Activated CD4-positive, alpha-beta memory T cell treated with anti-CD3 and anti-CD28 coated beads for 36 hours (primary cell): ENCODE data around the gene CLCN6. TPM values are rescaled to one million over a fixed set of nuclear protein-coding genes. Genes with fewer than 3 reads are reported as not detected.
"Not testable (repeated sequence)": the region's sequence is repeated elsewhere in the genome, so short reads cannot be mapped to it uniquely, and the experiment has no call there.

Experiments used
- CTCF ChIA-PET: fragments of 350-600 bp; sonication (Branson Sonifier 250); formaldehyde crosslinking; loops from one replicate; lab custom pipeline; 2021; ENCODE audit warnings: antibody characterized with exemption, inconsistent platforms; lab: Charles Lee
- POLR2A ChIA-PET: fragments of 350-600 bp; sonication (Branson Sonifier 250); formaldehyde crosslinking; loops from one replicate; lab custom pipeline; 2021; ENCODE audit warnings: antibody characterized with exemption; lab: Charles Lee
- DNase-seq: peaks from one replicate; pipeline ENCODE4 v3.0.0-alpha.2; 2020
- H3K27ac Mint-ChIP-seq: one replicate; pipeline ENCODE4 v1.8.0; 2021; ENCODE audit warnings: mixed read lengths
- H3K27me3 Mint-ChIP-seq: one replicate; pipeline ENCODE4 v1.8.0; 2021; ENCODE audit warnings: mixed read lengths
- H3K36me3 Mint-ChIP-seq: one replicate; pipeline ENCODE4 v1.8.0; 2021; ENCODE audit warnings: mixed read lengths
- H3K4me1 Mint-ChIP-seq: one replicate; pipeline ENCODE4 v1.8.0; 2021; ENCODE audit warnings: low read depth, mixed read lengths
- H3K4me3 Mint-ChIP-seq: one replicate; pipeline ENCODE4 v1.8.0; 2021; ENCODE audit warnings: mild to moderate bottlenecking, mixed read lengths
- H3K9me3 Mint-ChIP-seq: one replicate; pipeline ENCODE4 v1.8.0; 2021; ENCODE audit warnings: mixed read lengths
- intact Hi-C: fragments of 100-400 bp; cut with micrococcal nuclease; formaldehyde crosslinking; loops from one replicate; pipeline ENCODE4 v1.15.1; 2023
- total RNA-seq, 2 experiments: library from RNA; stranded (reverse); gene quantifications; one replicate each; pipeline ENCODE4 v1.2.3, GENCODE V29; 2021

The CLCN6 gene
- total RNA-seq, 2 experiments from 2014 or later, result 11.3 to 11.6 TPM

- Mint-ChIP-seq H3K36me3 (peaks cover 9% of the 10 kb centered on the region), H3K4me3 (no peak overlapping the region), H3K4me1 (peaks cover 41% of the 10 kb centered on the region), H3K9me3 (no peaks in the 10 kb centered on the region), H3K27me3 (no peaks in the 10 kb centered on the region), H3K27ac (no peak overlapping the region)
- no peak for DNase-seq
- intact Hi-C loops, result no loop called here
- ChIA-PET POLR2A (interaction anchor here (0.7 to 3.1 kb wide), 2 partner anchors 26 to 106 kb away, joined by 3 to 26 read pairs; no protein-coding TSS in a partner anchor), CTCF (no interaction called here)
Measured at GRCh38 chr1:11802616-11802972, 3.4 kb upstream of the CLCN6 start.

- Mint-ChIP-seq H3K27me3 (no peaks in the 10 kb centered on the region), H3K27ac (peak overlapping the region; percentile 42), H3K4me3 (peak overlapping the region; percentile 64), H3K36me3 (peaks cover 9% of the 10 kb centered on the region), H3K9me3 (no peaks in the 10 kb centered on the region), H3K4me1 (peaks cover 46% of the 10 kb centered on the region)
- POLR2A ChIA-PET, result interaction anchor here (0.7 to 3.1 kb wide), 3 partner anchors 14 to 106 kb away, joined by 3 to 26 read pairs (median 3); no protein-coding TSS in a partner anchor
- intact Hi-C loops, result no loop called here
- CTCF ChIA-PET, result no interaction called here
- peak; percentile 83 for DNase-seq
Measured at GRCh38 chr1:11802973-11803885, 2.8 kb upstream of the CLCN6 start.

- H3K4me3 Mint-ChIP-seq, result peak overlapping the region; percentile 84
- DNase-seq, intact Hi-C loops, H3K9me3 Mint-ChIP-seq, CTCF ChIA-PET, H3K27me3 Mint-ChIP-seq, H3K36me3 Mint-ChIP-seq: not testable (repeated sequence)
- peaks cover 48% of the 10 kb centered on the region for H3K4me1 Mint-ChIP-seq
- POLR2A ChIA-PET, result interaction anchor here (1.4 to 3.1 kb wide), 2 partner anchors 15 to 105 kb away, joined by 3 to 26 read pairs; no protein-coding TSS in a partner anchor
- H3K27ac Mint-ChIP-seq, result peak overlapping the region; percentile 88
Measured at GRCh38 chr1:11803924-11804665, 1.9 kb upstream of the CLCN6 start.

- intact Hi-C loops, result loop anchor here (5.0 kb wide), 3 partner anchors 68 to 372 kb away; partner anchors contain the start of genes AGTRAP, FBXO2 and FBXO44
- Mint-ChIP-seq H3K27me3 (no peaks in the 10 kb centered on the region), H3K36me3 (peaks cover 12% of the 10 kb centered on the region), H3K27ac (peak overlapping the region; percentile 88), H3K4me1 (peaks cover 51% of the 10 kb centered on the region), H3K9me3 (no peaks in the 10 kb centered on the region), H3K4me3 (peak overlapping the region; percentile 84)
- ChIA-PET CTCF (no interaction called here), POLR2A (interaction anchor here (3.1 kb wide), 1 partner anchor 104 kb away, joined by 26 read pairs; no protein-coding TSS in a partner anchor)
- DNase-seq, result peak; percentile 58
Measured at GRCh38 chr1:11804666-11805421, 1.1 kb upstream of the CLCN6 start.

- no peaks in the 10 kb centered on the region for H3K27me3 Mint-ChIP-seq
- H3K4me3 Mint-ChIP-seq, result peak overlapping the region; percentile 84
- ChIA-PET POLR2A (interaction anchor here (0.6 to 3.8 kb wide), 4 partner anchors 69 to 153 kb away, joined by 3 to 57 read pairs (median 4); partner anchors contain the start of gene FBXO6), CTCF (interaction anchor here (0.9 to 1.9 kb wide), 3 partner anchors 32 to 160 kb away, joined by 4 to 7 read pairs (median 6); partner anchors contain the start of gene FBXO6)
- peaks cover 51% of the 10 kb centered on the region for H3K4me1 Mint-ChIP-seq
- peaks cover 11% of the 10 kb centered on the region for H3K36me3 Mint-ChIP-seq
- H3K9me3 Mint-ChIP-seq, result no peaks in the 10 kb centered on the region
- H3K27ac Mint-ChIP-seq, result peak overlapping the region; percentile 88
- intact Hi-C loops, result loop anchor here (1.0 to 5.0 kb wide), 4 partner anchors 69 to 371 kb away; partner anchors contain the start of genes AGTRAP, FBXO2 and FBXO44
- DNase-seq, result peak; percentile 18
Measured at GRCh38 chr1:11806307-11806936, 431 bp downstream of the CLCN6 start.

GRCh38 chr1:11807133-11807532, 1.1 kb downstream of the CLCN6 start:
- intact Hi-C loops, result loop anchor here (5.0 kb wide), 3 partner anchors 70 to 370 kb away; partner anchors contain the start of genes AGTRAP, FBXO2 and FBXO44
- ChIA-PET CTCF (interaction anchor here (0.9 to 1.9 kb wide), 4 partner anchors 31 to 161 kb away, joined by 4 to 7 read pairs (median 5); partner anchors contain the start of gene FBXO6), POLR2A (interaction anchor here (3.8 kb wide), 1 partner anchor 102 kb away, joined by 57 read pairs; no protein-coding TSS in a partner anchor)
- peaks cover 15% of the 10 kb centered on the region for H3K36me3 Mint-ChIP-seq
- H3K4me1 Mint-ChIP-seq, result peaks cover 48% of the 10 kb centered on the region
- peak overlapping the region; percentile 88 for H3K27ac Mint-ChIP-seq
- no peaks in the 10 kb centered on the region for H3K27me3 Mint-ChIP-seq
- peak overlapping the region; percentile 84 for H3K4me3 Mint-ChIP-seq
- no peaks in the 10 kb centered on the region for H3K9me3 Mint-ChIP-seq
- DNase-seq, result no peak

GRCh38 chr1:11813021-11813420, 7.0 kb downstream of the CLCN6 start:
- Mint-ChIP-seq H3K4me3 (no peak overlapping the region), H3K4me1 (peaks cover 6% of the 10 kb centered on the region), H3K36me3 (peaks cover 24% of the 10 kb centered on the region), H3K27me3 (no peaks in the 10 kb centered on the region), H3K27ac (no peak overlapping the region), H3K9me3 (no peaks in the 10 kb centered on the region)
- ChIA-PET CTCF (no interaction called here), POLR2A (no interaction called here)
- intact Hi-C loops, result no loop called here
- DNase-seq, result no peak

GRCh38 chr1:11817192-11817591, 11.2 kb downstream of the CLCN6 start:
- peaks cover 22% of the 10 kb centered on the region for H3K36me3 Mint-ChIP-seq
- H3K27ac Mint-ChIP-seq, result no peak overlapping the region
- H3K4me1 Mint-ChIP-seq, result no peaks in the 10 kb centered on the region
- intact Hi-C loops, result no loop called here
- H3K9me3 Mint-ChIP-seq, result no peaks in the 10 kb centered on the region
- ChIA-PET CTCF (no interaction called here), POLR2A (no interaction called here)
- no peaks in the 10 kb centered on the region for H3K27me3 Mint-ChIP-seq
- DNase-seq, result no peak
- no peak overlapping the region for H3K4me3 Mint-ChIP-seq

GRCh38 chr1:11822091-11822490, 16.1 kb downstream of the CLCN6 start:
- H3K27me3 Mint-ChIP-seq, result no peaks in the 10 kb centered on the region
- no peaks in the 10 kb centered on the region for H3K4me1 Mint-ChIP-seq
- DNase-seq, result no peak
- POLR2A ChIA-PET, result no interaction called here
- H3K9me3 Mint-ChIP-seq, result no peaks in the 10 kb centered on the region
- intact Hi-C loops, result no loop called here
- CTCF ChIA-PET, result interaction anchor here (0.7 kb wide), 1 partner anchor 16 kb away, joined by 3 read pairs; no protein-coding TSS in a partner anchor
- H3K36me3 Mint-ChIP-seq, result peaks cover 28% of the 10 kb centered on the region
- H3K27ac Mint-ChIP-seq, result no peak overlapping the region
- H3K4me3 Mint-ChIP-seq, result no peak overlapping the region

GRCh38 chr1:11823366-11824137, 17.6 kb downstream of the CLCN6 start:
- DNase-seq, result no peak
- Mint-ChIP-seq H3K27me3 (no peaks in the 10 kb centered on the region), H3K36me3 (peaks cover 31% of the 10 kb centered on the region), H3K4me1 (no peaks in the 10 kb centered on the region), H3K4me3 (no peak overlapping the region), H3K27ac (no peak overlapping the region), H3K9me3 (no peaks in the 10 kb centered on the region)
- intact Hi-C loops, result no loop called here
- ChIA-PET POLR2A (interaction anchor here (0.8 kb wide), 1 partner anchor 84 kb away, joined by 3 read pairs; no protein-coding TSS in a partner anchor), CTCF (interaction anchor here (1.5 kb wide), 1 partner anchor 15 kb away, joined by 4 read pairs; no protein-coding TSS in a partner anchor)
